AG04450 (cell line): ENCODE measurements around the gene SCARF1. TPM values are rescaled to one million over a fixed set of nuclear protein-coding genes. Genes with fewer than 3 reads are reported as not detected.

ENCODE experiments used
- CTCF ChIA-PET: fragments of 300-600, 350-600 bp; formaldehyde crosslinking; extraction: SDS; loops from one replicate; lab custom pipeline; 2022; ENCODE audit warnings: antibody characterized with exemption, inconsistent platforms; lab: Charles Lee
- POLR2A ChIA-PET: fragments of 350-600 bp; formaldehyde crosslinking; extraction: SDS; loops from one replicate; lab custom pipeline; 2021; ENCODE audit warnings: antibody characterized with exemption, inconsistent platforms; lab: Yijun Ruan, JAX
- DNase-seq: peaks from one replicate; pipeline ENCODE4 v3.0.0-alpha.2; 2011; ENCODE audit warnings: low read depth, low spot score
- H3K27ac ChIP-seq: one replicate; pipeline ENCODE4 v1.5.1; 2012; ENCODE audit warnings: low read depth, low read length, control low read depth
- H3K27me3 ChIP-seq: one replicate; pipeline ENCODE4 v1.6.0; 2012; ENCODE audit warnings: low read length; ENCODE audit not compliant: control insufficient read depth, insufficient read depth
- H3K4me3 ChIP-seq: 2 replicates; pipeline ENCODE4 v1.5.1; 2011; ENCODE audit warnings: mild to moderate bottlenecking, low read depth, low read length, control low read depth
- H3K9me3 ChIP-seq: 2 replicates; pipeline ENCODE4 v1.5.1; 2012; ENCODE audit warnings: low read length; ENCODE audit not compliant: control insufficient read depth, insufficient read depth
- polyA plus RNA-seq: library from polyadenylated mRNA; depleted of rRNA; stranded (reverse); fragments of >200 nt; gene quantifications from 2 replicates; pipeline ENCODE4 v1.2.3, GENCODE V29; 2011
- TF ChIP-seq, protein P1 (sequence below): IDR thresholded peaks from 2 replicates; pipeline ENCODE4 v1.5.1; 2011; ENCODE audit warnings: low read depth, low read length, control low read depth, inconsistent platforms

The SCARF1 gene
- polyA plus RNA-seq, 1 experiment: 0.20 TPM

DNA sequence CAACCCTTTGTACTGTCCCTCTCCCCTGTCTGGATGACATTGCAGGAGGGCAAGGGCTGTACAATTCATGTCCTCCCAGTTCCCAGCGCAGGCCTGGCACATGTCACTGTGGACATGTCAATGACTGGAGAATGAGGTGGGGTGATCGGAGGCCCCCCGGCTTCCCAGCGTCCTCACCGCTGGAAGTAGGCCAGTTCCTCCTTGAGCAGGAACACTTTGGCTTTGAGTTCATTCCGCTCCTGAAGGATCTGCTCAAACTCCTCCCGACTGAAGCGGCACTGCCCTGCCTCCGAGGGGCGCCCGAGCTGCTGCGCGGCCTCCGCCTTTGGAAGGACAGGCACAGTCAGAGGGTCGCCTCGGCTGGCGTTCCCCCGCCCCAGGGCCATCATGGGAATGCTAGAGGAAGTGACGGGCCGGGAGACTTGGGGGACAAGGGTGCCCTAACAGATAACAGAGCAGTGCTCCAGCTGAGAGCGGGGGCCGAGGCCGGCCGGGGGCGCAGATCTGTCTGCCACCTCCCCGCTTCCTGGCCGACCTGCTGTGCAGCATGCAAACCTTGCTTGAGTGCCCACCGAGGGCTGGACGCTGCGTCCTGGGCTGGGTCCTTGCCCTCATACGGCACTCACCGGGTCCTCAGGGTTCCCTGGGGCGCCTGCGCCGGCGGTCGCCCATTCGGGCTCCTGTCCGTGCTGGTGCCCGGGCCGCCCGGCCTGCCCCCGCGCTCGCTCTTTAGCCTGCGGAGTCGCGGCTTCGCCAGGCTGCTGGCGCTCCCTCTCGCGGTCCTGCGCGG is 2.8 kb upstream of the SCARF1 start:
- POLR2A ChIA-PET: interaction anchor here (0.6 to 4.5 kb wide), 7 partner anchors 19 to 265 kb away, joined by 3 to 48 read pairs (median 8); partner anchors contain the start of gene PRPF8

DNA sequence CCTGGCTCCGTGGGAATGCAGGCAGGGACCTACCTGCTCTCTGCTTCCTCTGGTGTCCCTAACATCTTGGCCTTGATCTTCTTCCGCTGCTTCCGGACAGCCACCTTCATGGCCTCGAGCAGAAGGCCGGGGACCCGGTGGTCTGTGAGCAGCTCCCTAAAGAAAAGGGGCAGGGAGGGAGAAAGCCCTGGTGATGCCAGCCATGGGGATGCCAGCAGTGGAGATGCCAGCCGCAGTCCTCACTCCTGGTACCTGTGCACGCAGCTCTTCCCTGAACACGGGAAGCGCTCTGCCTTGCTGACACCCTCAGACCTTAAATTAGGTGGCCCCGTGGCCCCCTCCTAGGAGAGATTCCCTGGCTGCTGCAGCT is 2.3 kb upstream of the SCARF1 start:
- POLR2A ChIA-PET: interaction anchor here (3.2 kb wide), 1 partner anchor 73 kb away, joined by 18 read pairs; no protein-coding TSS in a partner anchor
- CTCF ChIA-PET: interaction anchor here (0.9 to 3.8 kb wide), 7 partner anchors 13 to 114 kb away, joined by 5 to 71 read pairs (median 9); partner anchors contain the start of gene SERPINF1
- peak overlapping the region; percentile 59; the same call in 1 of the 2 replicates for H3K4me3 ChIP-seq

More for the DNA sequence above, 2.8 kb upstream of the SCARF1 start:
- no peaks in the 10 kb centered on the region for H3K9me3 ChIP-seq
- no peak for DNase-seq
- TF ChIP-seq, protein P1, sequence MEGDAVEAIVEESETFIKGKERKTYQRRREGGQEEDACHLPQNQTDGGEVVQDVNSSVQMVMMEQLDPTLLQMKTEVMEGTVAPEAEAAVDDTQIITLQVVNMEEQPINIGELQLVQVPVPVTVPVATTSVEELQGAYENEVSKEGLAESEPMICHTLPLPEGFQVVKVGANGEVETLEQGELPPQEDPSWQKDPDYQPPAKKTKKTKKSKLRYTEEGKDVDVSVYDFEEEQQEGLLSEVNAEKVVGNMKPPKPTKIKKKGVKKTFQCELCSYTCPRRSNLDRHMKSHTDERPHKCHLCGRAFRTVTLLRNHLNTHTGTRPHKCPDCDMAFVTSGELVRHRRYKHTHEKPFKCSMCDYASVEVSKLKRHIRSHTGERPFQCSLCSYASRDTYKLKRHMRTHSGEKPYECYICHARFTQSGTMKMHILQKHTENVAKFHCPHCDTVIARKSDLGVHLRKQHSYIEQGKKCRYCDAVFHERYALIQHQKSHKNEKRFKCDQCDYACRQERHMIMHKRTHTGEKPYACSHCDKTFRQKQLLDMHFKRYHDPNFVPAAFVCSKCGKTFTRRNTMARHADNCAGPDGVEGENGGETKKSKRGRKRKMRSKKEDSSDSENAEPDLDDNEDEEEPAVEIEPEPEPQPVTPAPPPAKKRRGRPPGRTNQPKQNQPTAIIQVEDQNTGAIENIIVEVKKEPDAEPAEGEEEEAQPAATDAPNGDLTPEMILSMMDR: no peak; the same call in 1 of the 2 replicates
- H3K27ac ChIP-seq: peak overlapping the region; percentile 57
- peak overlapping the region; percentile 59 for H3K4me3 ChIP-seq
- CTCF ChIA-PET: interaction anchor here (0.6 to 3.8 kb wide), 18 partner anchors 10 to 189 kb away, joined by 3 to 71 read pairs (median 5); partner anchors contain the start of gene SERPINF1
- H3K27me3 ChIP-seq: no peaks in the 10 kb centered on the region

DNA sequence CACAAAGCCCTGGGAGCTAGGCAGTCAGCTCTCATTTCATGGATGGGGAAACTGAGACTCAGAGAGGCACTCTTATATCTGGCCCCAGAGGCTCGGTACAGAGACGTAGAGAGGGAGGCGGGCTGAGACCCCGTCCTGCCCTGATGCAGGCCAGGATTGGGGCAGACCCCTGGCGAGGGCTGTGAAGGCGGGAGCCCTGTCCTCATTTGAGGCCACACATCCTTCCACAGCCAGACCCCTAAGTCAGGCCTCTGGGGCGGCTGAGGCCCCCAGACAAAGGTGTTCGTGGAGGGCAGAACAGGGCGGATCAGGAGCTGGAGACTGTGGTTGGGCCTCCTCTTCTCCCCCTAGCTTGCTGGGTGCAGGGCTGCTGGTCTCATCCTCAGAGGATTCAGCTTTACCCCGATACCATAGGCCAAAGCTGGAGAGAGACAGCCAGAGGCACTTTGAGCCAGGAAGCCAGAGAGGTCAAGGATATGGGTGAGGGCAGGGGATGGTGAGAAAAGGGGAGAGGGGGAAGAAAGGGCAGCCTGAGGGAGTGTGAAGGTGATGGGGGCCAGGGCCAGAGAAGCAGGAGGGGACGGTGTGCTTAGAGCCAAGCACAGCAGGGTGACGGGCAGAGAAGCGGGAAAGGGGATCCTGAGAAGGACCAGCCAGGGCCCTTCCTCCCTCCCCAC is 805 bp upstream of the SCARF1 start:
- TF ChIP-seq, protein P1: no peak
- peaks cover 4% of the 10 kb centered on the region; the same call in 1 of the 2 replicates for H3K9me3 ChIP-seq
- no peaks in the 10 kb centered on the region for H3K27me3 ChIP-seq
- ChIA-PET POLR2A (no interaction called here), CTCF (interaction anchor here (0.6 to 3.8 kb wide), 5 partner anchors 16 to 75 kb away, joined by 3 to 71 read pairs (median 9); no protein-coding TSS in a partner anchor)
- no peak overlapping the region for H3K27ac ChIP-seq
- DNase-seq: no peak
- H3K4me3 ChIP-seq: no peak overlapping the region

More for the DNA sequence above, 2.3 kb upstream of the SCARF1 start:
- no peak for DNase-seq
- H3K9me3 ChIP-seq: peaks cover under 1% of the 10 kb centered on the region; the same call in 1 of the 2 replicates
- H3K27ac ChIP-seq: no peak overlapping the region
- no peaks in the 10 kb centered on the region for H3K27me3 ChIP-seq
- TF ChIP-seq, protein P1: no peak

DNA sequence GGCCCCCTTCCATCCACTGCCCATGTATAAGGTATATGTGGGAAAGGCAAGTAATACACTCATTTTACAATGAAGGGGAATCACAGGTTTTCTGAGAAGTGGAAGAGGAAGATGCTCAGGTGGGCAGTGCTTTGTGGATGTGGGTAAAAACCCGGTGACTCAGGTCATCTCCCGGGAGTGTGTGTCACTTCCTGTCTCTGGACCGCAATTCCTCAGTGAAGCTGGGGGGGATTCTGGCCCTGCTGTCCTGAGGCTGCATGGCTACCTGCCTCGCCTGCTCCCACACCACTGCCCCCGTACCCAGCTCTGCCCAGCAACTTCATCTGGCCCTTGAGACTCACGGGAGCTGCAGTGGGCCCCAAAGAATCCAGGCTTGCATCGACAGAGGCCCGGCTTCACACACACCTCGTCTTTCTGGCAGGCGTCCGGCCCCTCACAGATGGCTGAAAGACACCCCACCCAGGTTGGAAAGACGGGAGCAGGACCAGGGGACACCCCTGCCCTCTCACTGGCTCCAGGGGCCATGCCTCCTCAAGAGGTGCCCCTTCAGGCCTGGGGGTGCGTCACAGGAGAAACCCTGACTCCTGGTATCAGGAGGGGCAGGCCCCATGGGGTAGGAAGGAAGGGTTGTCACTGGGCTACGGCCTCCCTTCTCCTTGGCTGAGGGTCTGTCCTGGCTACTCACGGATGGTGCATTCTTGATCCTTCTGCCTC is 882 bp downstream of the SCARF1 start:
- ChIA-PET CTCF (interaction anchor here (3.2 kb wide), 1 partner anchor 70 kb away, joined by 16 read pairs; no protein-coding TSS in a partner anchor), POLR2A (interaction anchor here (1.0 kb wide), 1 partner anchor 12 kb away, joined by 6 read pairs; no protein-coding TSS in a partner anchor)
- Histone ChIP-seq H3K9me3 (peaks cover 4% of the 10 kb centered on the region; the same call in 1 of the 2 replicates), H3K27ac (no peak overlapping the region), H3K4me3 (no peak overlapping the region), H3K27me3 (no peaks in the 10 kb centered on the region)
- no peak for DNase-seq
- TF ChIP-seq, protein P1: no peak
